ENCODE data around the gene PES1. TPM values are rescaled to one million over a fixed set of nuclear protein-coding genes. Genes with fewer than 3 reads are reported as not detected.

The PES1 gene
- total RNA-seq, 1 experiment from 2014 or later: 145 TPM

DNA sequence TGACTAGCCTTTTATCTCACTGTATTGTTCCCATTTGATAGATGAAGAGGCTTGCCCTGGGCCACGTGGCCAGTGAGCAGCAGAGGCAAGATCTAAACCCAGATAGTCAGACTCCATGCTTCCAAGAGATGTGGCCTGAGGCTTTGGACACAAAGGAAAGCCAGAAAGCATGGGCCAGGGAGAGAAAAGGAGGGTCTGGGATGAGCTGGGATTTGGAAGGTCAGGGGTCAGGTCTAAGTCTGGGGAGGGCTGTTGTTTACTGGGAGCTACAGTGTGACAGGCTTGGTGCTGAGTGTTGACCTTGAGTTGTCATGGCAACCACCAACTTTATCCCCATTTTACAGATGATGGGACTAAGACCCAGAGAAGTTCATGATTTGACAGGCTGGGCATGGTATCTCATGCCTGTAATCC, 46.0 kb upstream of the PES1 start:
- no peak for DNase-seq (ENCODE audit: unreplicated experiment)

DNA sequence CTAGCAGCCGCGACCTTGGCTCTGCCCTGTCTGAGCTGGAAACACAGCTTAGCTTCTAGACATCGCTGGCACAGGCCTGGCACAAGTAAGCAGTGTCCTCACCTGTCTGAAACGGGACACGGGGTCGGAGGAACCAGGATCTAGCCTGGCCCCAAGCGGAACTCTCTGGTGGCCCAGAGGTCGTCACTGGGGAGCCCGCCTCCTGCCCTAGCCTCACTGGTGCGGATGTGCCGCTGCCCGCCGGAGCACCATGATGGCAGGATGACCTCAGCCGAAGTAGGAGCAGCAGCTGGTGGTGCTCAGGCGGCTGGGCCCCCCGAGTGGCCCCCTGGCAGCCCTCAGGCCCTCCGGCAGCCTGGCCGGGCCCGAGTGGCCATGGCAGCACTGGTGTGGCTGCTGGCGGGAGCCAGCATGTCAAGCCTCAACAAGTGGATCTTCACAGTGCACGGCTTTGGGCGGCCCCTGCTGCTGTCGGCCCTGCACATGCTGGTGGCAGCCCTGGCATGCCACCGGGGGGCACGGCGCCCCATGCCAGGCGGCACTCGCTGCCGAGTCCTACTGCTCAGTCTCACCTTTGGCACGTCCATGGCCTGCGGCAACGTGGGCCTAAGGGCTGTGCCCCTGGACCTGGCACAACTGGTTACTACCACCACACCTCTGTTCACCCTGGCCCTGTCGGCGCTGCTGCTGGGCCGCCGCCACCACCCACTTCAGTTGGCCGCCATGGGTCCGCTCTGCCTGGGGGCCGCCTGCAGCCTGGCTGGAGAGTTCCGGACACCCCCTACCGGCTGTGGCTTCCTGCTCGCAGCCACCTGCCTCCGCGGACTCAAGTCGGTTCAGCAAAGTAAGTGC, 44.7 kb upstream of the PES1 start:
- H3K4me1 Mint-ChIP-seq (ENCODE audit: insufficient read depth, unreplicated experiment): no peaks in the 10 kb centered on the region

More for the DNA sequence above, 46.0 kb upstream of the PES1 start:
- CTCF ChIA-PET: interaction anchor here (6.3 kb wide), 1 partner anchor 118 kb away, joined by 191 read pairs; no protein-coding TSS in a partner anchor
- no peak overlapping the region for H3K4me3 Mint-ChIP-seq (ENCODE audit: unreplicated experiment)
- no TSS peak for BruUV-seq (replicated peaks)
- H3K9me3 Mint-ChIP-seq (ENCODE audit: unreplicated experiment): no peaks in the 10 kb centered on the region
- POLR2A ChIA-PET: interaction anchor here (1.1 to 1.6 kb wide), 2 partner anchors 24 to 30 kb away, joined by 4 to 6 read pairs; partner anchors contain the start of gene DUSP18
- intact Hi-C loops (cut with micrococcal nuclease): no loop called here
- no peak overlapping the region for H3K27ac Mint-ChIP-seq (ENCODE audit: low read depth, unreplicated experiment)
- H3K27me3 Mint-ChIP-seq (ENCODE audit: insufficient read depth, unreplicated experiment): no peaks in the 10 kb centered on the region
- no peaks in the 10 kb centered on the region for H3K36me3 Mint-ChIP-seq (ENCODE audit: insufficient read depth, unreplicated experiment)
- TF ChIP-seq CTCF (IDR thresholded peaks at IDR 0.05; ENCODE audit: unreplicated experiment): no peak
- H3K4me1 Mint-ChIP-seq (ENCODE audit: insufficient read depth, unreplicated experiment): no peaks in the 10 kb centered on the region

GRCh38 chr22:30635273-30636225, 43.8 kb upstream of the PES1 start, which contains the start of gene SLC35E4:
Gene SLC35E4 (plus strand): TSS chr22:30635781. CDS start chr22:30636451, 670 bp downstream.
- intact Hi-C loops (cut with micrococcal nuclease): loop anchor here (2.0 kb wide), 2 partner anchors 285 to 513 kb away; no protein-coding TSS in a partner anchor
- Mint-ChIP-seq H3K4me3 (ENCODE audit: unreplicated experiment) (peak within 1 kb of the TSS; percentile 70), H3K9me3 (ENCODE audit: unreplicated experiment) (no peaks in the 10 kb centered on the region), H3K27me3 (ENCODE audit: insufficient read depth, unreplicated experiment) (no peaks in the 10 kb centered on the region), H3K27ac (ENCODE audit: low read depth, unreplicated experiment) (peak within 1 kb of the TSS; percentile 54), H3K36me3 (ENCODE audit: insufficient read depth, unreplicated experiment) (no peaks in the 10 kb centered on the region), H3K4me1 (ENCODE audit: insufficient read depth, unreplicated experiment) (no peaks in the 10 kb centered on the region)
- BruUV-seq (replicated peaks): TSS peak; percentile 50
- ChIA-PET POLR2A (interaction anchor here (0.6 to 2.8 kb wide), 8 partner anchors 8 to 776 kb away, joined by 3 to 21 read pairs (median 3); partner anchors contain the start of gene DUSP18), CTCF (interaction anchor here (0.6 to 6.3 kb wide), 16 partner anchors 11 to 467 kb away, joined by 3 to 191 read pairs (median 4); partner anchors contain the start of gene DUSP18)
- DNase-seq (ENCODE audit: unreplicated experiment): peak; percentile 88
- no peak for TF ChIP-seq CTCF (IDR thresholded peaks at IDR 0.05; ENCODE audit: unreplicated experiment)

More for the DNA sequence above, 44.7 kb upstream of the PES1 start:
- H3K4me3 Mint-ChIP-seq (ENCODE audit: unreplicated experiment): peak overlapping the region; percentile 70
- ChIA-PET POLR2A (interaction anchor here (0.6 to 2.8 kb wide), 5 partner anchors 7 to 118 kb away, joined by 3 to 21 read pairs (median 3); partner anchors contain the start of gene DUSP18), CTCF (interaction anchor here (3.1 to 6.3 kb wide), 2 partner anchors 27 to 119 kb away, joined by 11 to 191 read pairs; no protein-coding TSS in a partner anchor)
- BruUV-seq (replicated peaks): no TSS peak
- no peaks in the 10 kb centered on the region for H3K27me3 Mint-ChIP-seq (ENCODE audit: insufficient read depth, unreplicated experiment)
- no peaks in the 10 kb centered on the region for H3K9me3 Mint-ChIP-seq (ENCODE audit: unreplicated experiment)
- DNase-seq (ENCODE audit: unreplicated experiment): peak; percentile 35
- TF ChIP-seq CTCF (IDR thresholded peaks at IDR 0.05; ENCODE audit: unreplicated experiment): no peak
- intact Hi-C loops (cut with micrococcal nuclease): no loop called here
- no peaks in the 10 kb centered on the region for H3K36me3 Mint-ChIP-seq (ENCODE audit: insufficient read depth, unreplicated experiment)
- H3K27ac Mint-ChIP-seq (ENCODE audit: low read depth, unreplicated experiment): peak overlapping the region; percentile 54

All from MCF 10A (cell line).